ENCODE measurements around the gene ZNF626.
"Not testable (repeated sequence)": the region's sequence is repeated elsewhere in the genome, so short reads cannot be mapped to it uniquely, and the experiment has no call there.

ZNF626 gene

DNA sequence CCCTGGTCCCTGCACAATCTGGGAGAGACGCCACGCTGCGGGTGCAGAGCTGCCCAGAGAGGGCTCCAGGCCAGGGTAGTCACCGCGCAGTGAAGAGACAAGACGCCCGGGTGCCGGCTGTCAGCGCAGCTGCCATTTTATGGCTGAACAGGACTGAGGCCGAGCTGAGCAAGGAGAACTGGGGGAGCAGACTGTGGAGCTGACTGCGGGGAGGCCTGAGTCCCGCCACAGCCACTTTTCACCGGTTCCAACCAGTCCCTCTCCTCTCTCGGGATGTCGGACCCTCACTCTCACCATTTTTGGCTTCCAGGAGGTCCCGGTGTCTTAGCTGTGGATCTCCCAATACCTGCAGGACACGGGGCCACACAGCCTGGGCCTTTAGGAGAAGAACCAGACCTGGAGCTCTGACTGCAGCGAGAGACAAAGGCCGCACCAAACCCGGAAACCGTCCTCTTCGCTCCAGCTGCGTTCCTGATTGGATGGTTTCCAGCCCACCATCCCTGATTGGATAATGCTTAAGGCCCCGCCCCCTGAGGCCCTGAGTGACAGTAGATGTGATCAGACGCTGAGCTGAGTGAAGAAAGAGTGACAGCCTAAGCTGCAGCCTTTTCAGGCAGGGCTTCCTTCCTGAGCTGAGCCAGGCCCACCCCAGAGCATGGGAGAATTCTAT is at the start of gene ZNF626:
ZNF626 (minus strand) TSS at position 422 of the 670 bp plus-strand sequence; CDS start at position 297, 125 bp downstream.
- Histone ChIP-seq H3K4me1 (no peaks in the 10 kb centered on the region), H3K4me3 (no peak within 1 kb of the TSS), H3K36me3 (replicated peaks) (no peaks in the 10 kb centered on the region), H3K9me3 (no peaks in the 10 kb centered on the region), H3K27me3 (ENCODE audit: low read depth) (no peaks in the 10 kb centered on the region)
- in situ Hi-C loops (cut with MboI; ENCODE audit: low sequenced_read_pairs), result no loop called here
- DNase-seq (ENCODE audit: low spot score in 2 of 2), result no peak

- no peaks in the 10 kb centered on the region for H3K36me3 ChIP-seq (replicated peaks)
- H3K27me3 ChIP-seq (ENCODE audit: low read depth), result no peaks in the 10 kb centered on the region
- in situ Hi-C loops (cut with MboI; ENCODE audit: low sequenced_read_pairs), result no loop called here
- H3K9me3 ChIP-seq, result no peaks in the 10 kb centered on the region
- no peaks in the 10 kb centered on the region for H3K4me1 ChIP-seq
- H3K4me3 ChIP-seq, result no peak overlapping the region
- DNase-seq (ENCODE audit: low spot score in 2 of 2), result no peak
These were observed 7.9 kb upstream of the ZNF626 start for GRCh38 chr19:20669263-20669662.

DNA sequence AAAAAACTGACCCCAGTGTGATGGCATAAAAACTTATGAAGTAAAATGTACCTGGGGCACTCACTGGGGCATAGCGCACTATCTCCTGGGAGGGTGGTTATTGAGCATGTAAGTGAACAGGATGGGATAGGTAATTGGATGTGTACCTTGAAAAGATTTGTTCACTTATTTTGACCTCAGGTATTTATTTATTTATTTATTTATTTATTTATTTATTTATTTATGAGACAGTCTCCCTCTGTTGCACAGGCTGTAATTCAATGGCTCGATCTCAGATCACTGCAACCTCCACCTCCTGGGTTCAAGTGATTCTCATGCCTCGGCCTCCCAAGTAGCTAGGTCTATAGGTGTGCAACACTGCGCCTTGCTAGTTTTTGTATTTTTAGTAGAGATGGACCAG is 5.9 kb upstream of the ZNF626 start:
- Histone ChIP-seq H3K27me3 (ENCODE audit: low read depth) (no peaks in the 10 kb centered on the region), H3K9me3 (no peaks in the 10 kb centered on the region), H3K4me3 (no peak overlapping the region), H3K36me3 (replicated peaks) (no peaks in the 10 kb centered on the region), H3K4me1 (no peaks in the 10 kb centered on the region)
- DNase-seq (ENCODE audit: low spot score in 2 of 2), result no peak
- in situ Hi-C loops (cut with MboI; ENCODE audit: low sequenced_read_pairs), result no loop called here

DNA sequence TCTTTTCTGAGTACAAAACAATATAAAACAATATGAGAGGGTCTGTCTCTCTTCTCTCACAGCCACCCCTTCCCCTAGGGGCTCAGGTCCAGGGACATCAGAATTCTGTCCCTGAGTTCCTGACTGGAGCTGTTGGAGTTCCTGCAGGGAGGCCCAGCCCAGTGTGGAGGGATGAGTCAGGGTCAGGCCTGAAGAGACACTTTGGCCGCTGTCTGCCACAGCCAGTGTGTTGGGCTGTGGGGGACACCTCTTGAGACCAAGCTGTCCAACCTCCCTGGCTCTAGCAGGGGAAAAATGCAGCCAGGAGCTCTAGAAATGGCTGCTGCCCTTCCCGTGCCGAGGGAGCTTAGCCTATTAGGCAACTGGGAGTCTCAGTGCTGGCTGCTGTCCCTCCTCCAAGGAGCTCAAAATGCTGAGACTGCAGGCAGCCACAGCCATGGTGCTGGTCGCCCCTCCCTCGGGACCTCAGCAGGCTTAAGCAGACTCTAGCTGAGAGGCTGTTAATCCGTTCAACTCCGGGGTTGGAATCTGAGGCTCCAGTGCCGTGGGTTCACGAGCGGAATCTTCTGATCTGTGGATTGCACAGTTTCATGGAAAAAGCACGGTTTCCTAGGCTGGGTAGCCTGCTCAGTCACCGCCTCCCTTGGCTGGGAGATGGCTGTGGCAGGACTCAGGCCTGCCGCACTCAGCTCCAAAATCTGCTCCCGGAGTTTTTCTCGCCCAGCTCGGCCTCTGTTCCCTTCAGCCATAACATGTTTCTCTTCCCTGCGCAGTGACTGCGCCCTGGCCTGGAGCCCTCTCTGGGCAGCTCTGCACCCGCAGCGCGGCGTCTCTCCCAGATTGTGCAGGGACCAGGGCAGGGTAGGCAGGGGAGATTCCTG is 3.8 kb upstream of the ZNF626 start:
- in situ Hi-C loops (cut with MboI; ENCODE audit: low sequenced_read_pairs), result no loop called here
- no peaks in the 10 kb centered on the region for H3K36me3 ChIP-seq (replicated peaks)
- H3K9me3 ChIP-seq, result no peaks in the 10 kb centered on the region
- no peaks in the 10 kb centered on the region for H3K27me3 ChIP-seq (ENCODE audit: low read depth)
- no peaks in the 10 kb centered on the region for H3K4me1 ChIP-seq
- DNase-seq (ENCODE audit: low spot score in 2 of 2), result no peak
- H3K4me3 ChIP-seq, result no peak overlapping the region

DNA sequence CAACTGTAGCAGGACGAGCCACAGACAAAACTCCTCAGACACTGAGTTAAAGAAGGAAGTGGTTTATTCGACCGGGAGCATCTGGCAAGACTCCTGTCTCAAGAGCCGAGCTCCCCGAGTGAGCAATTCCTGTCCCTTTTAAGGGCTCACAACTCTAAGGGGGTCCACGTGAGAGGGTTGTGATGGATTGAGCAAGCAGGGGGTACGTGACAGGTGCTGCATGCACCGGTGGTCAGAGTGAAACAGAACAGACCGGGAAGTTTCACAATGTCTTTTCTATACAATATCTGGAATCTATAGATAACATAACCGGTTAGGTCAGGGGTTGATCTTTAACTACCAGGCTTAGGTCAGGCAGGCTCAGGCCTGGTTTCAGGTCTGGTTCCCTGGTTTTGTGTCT is 3.1 kb upstream of the ZNF626 start:
- in situ Hi-C loops (cut with MboI; ENCODE audit: low sequenced_read_pairs); H3K4me3 ChIP-seq; DNase-seq (ENCODE audit: low spot score in 2 of 2); H3K9me3 ChIP-seq; H3K36me3 ChIP-seq (replicated peaks); H3K27me3 ChIP-seq (ENCODE audit: low read depth); H3K4me1 ChIP-seq: not testable (repeated sequence)

DNA sequence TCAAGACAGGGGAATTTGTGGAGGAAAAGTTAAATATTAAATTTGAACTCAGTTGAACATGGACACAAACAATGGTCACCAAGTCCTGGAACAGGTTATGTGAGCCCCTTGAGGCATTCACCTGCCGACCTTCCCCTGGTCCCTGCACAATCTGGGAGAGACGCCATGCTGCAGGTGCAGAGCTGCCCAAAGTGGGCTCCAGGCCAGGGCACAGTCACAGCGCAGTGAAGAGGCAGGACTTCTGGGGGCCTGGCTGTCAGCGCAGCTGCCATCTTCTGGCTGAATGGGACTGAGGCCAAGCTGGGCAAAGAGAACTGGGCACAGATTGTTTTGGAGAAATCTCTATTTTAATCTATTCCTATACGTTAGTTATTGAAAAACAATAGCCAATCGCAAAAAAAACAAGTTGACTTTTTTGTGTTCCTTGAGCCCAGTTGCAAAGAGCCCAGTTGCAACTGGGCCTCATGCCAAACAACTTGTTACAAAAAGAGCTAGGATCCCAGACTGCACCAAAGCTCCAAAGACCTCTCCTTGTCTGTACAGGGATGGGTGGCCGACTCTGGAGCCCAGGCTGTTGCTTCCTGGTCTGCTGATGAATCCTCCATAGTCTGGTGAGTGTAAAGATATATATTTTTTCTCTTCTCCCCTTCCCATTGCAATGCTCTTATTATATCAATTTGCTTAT is 1.2 kb upstream of the ZNF626 start:
- H3K4me3 ChIP-seq, result no peak overlapping the region
- H3K4me1 ChIP-seq, result no peaks in the 10 kb centered on the region
- no peaks in the 10 kb centered on the region for H3K9me3 ChIP-seq
- no peaks in the 10 kb centered on the region for H3K27me3 ChIP-seq (ENCODE audit: low read depth)
- in situ Hi-C loops (cut with MboI; ENCODE audit: low sequenced_read_pairs), result no loop called here
- H3K36me3 ChIP-seq (replicated peaks), result no peaks in the 10 kb centered on the region
- DNase-seq (ENCODE audit: low spot score in 2 of 2), result no peak

- no peaks in the 10 kb centered on the region for H3K4me1 ChIP-seq
- in situ Hi-C loops (cut with MboI; ENCODE audit: low sequenced_read_pairs), result no loop called here
- no peaks in the 10 kb centered on the region for H3K9me3 ChIP-seq
- no peak for DNase-seq (ENCODE audit: low spot score in 2 of 2)
- no peaks in the 10 kb centered on the region for H3K27me3 ChIP-seq (ENCODE audit: low read depth)
- no peak overlapping the region for H3K4me3 ChIP-seq
- no peaks in the 10 kb centered on the region for H3K36me3 ChIP-seq (replicated peaks)
These were observed 764 bp downstream of the ZNF626 start for GRCh38 chr19:20660473-20661140.

DNA sequence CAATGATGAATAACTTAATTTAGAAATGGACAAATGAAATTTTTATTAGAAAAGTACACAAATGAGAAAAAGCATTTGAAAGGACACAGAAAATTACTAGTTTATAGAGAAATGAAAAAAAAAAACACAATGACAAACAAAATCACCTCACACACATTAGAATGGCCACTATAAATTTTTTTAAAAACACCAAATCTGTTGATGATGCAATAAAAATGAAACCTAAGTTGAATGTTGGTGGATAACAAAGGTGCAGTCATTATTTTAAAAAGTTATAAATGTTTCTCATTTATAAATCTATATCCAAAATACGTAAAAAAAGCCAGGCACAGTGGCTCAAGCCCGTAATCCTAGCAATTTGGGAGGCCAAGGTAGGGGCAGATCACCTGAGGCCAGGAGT is 20.8 kb downstream of the ZNF626 start:
- Histone ChIP-seq H3K27me3 (ENCODE audit: low read depth) (no peaks in the 10 kb centered on the region), H3K4me3 (no peak overlapping the region), H3K36me3 (replicated peaks) (no peaks in the 10 kb centered on the region), H3K9me3 (no peaks in the 10 kb centered on the region), H3K4me1 (no peaks in the 10 kb centered on the region)
- in situ Hi-C loops (cut with MboI; ENCODE audit: low sequenced_read_pairs), result no loop called here
- no peak for DNase-seq (ENCODE audit: low spot score in 2 of 2)

- Histone ChIP-seq H3K4me1 (no peaks in the 10 kb centered on the region), H3K9me3 (no peaks in the 10 kb centered on the region), H3K27me3 (ENCODE audit: low read depth) (no peaks in the 10 kb centered on the region), H3K4me3 (no peak overlapping the region), H3K36me3 (replicated peaks) (no peaks in the 10 kb centered on the region)
- DNase-seq (ENCODE audit: low spot score in 2 of 2), result no peak
- in situ Hi-C loops (cut with MboI; ENCODE audit: low sequenced_read_pairs), result no loop called here
These were observed 21.3 kb downstream of the ZNF626 start for GRCh38 chr19:20640023-20640422.

DNA sequence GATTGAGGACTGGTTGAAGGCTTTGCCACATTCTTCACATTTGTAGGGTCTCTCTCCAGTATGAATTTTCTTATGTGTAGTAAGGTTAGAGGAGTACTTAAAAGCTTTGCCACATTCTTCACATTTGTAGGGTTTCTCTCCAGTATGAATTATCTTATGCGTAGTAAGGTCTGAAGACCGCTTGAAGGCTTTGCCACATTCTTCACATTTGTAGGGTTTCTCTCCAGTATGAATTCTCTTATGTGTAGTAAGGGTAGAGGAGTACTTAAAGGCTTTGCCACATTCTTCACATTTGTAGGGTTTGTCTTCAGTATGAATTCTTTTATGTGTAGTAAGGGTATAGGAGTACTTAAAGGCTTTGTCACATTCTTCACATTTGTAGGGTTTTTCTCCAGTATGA is 36.8 kb downstream of the ZNF626 start:
- in situ Hi-C loops (cut with MboI; ENCODE audit: low sequenced_read_pairs); DNase-seq (ENCODE audit: low spot score in 2 of 2); H3K36me3 ChIP-seq (replicated peaks); H3K4me3 ChIP-seq; H3K27me3 ChIP-seq (ENCODE audit: low read depth); H3K9me3 ChIP-seq; H3K4me1 ChIP-seq: not testable (repeated sequence)

GRCh38 chr19:20616071-20616470 is 45.3 kb downstream of the ZNF626 start:
- no peaks in the 10 kb centered on the region for H3K27me3 ChIP-seq (ENCODE audit: low read depth)
- H3K9me3 ChIP-seq, result no peaks in the 10 kb centered on the region
- no peaks in the 10 kb centered on the region for H3K36me3 ChIP-seq (replicated peaks)
- in situ Hi-C loops (cut with MboI; ENCODE audit: low sequenced_read_pairs), result no loop called here
- no peak overlapping the region for H3K4me3 ChIP-seq
- DNase-seq (ENCODE audit: low spot score in 2 of 2), result no peak
- no peaks in the 10 kb centered on the region for H3K4me1 ChIP-seq

DNA sequence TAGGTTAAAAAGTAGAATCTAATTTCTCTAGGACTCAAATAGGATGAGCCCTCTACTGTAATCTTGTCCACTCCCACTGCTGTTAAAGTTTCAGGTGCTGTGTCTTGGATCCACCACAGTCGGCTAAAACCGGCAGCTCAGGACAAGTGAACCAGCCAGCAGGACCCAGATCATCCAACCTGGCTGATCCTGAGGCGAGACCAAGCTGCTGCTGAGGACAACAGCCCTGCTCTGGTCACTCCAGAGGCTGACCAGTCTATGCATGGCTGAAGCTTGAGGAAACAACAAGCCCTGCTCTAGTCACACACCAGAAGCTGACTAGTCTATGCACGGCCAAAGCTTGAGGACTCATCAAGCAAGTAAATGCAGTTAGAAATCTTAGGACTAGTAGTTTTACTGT is 46.4 kb downstream of the ZNF626 start:
- H3K36me3 ChIP-seq (replicated peaks); DNase-seq (ENCODE audit: low spot score in 2 of 2); H3K9me3 ChIP-seq; in situ Hi-C loops (cut with MboI; ENCODE audit: low sequenced_read_pairs); H3K4me1 ChIP-seq; H3K27me3 ChIP-seq (ENCODE audit: low read depth); H3K4me3 ChIP-seq: not testable (repeated sequence)

DNA sequence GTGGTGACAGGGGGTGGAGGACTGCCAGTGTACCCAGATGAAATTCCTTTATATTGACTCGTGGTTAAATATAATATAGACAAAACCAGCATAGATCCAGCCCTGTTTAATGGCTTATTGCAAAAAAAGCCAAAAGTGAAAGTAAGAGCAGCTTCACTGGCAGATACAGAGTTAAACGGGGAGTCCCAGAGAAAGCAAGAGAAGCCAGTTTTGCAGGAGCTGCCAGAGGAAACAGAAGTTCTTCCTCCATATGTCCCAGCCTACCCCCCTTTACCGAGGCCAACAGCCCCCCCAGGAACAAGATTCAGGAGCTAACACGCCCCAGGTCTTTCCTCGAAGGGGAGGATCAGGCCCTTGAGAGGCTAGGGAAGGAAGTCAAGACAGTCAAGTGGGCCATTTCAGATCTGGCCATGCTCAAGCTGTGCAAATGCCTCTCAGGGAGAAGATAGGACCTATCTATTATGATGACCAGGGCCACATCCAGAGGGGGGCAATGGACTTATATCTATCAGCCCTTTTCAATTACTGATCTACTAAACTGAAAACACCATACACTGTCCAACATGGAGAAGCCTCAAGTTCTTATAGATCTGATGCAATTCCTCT is 48.6 kb downstream of the ZNF626 start:
- DNase-seq (ENCODE audit: low spot score in 2 of 2), result no peak
- Histone ChIP-seq H3K9me3 (no peaks in the 10 kb centered on the region), H3K4me3 (no peak overlapping the region)

More for the DNA sequence above, 48.6 kb downstream of the ZNF626 start:
- in situ Hi-C loops (cut with MboI; ENCODE audit: low sequenced_read_pairs), result no loop called here
- no peaks in the 10 kb centered on the region for H3K4me1 ChIP-seq
- H3K36me3 ChIP-seq (replicated peaks), result no peaks in the 10 kb centered on the region
- H3K27me3 ChIP-seq (ENCODE audit: low read depth), result no peaks in the 10 kb centered on the region
